ENCODE results near the gene ILKAP.
A peak's percentile ranks its signal among the peaks of the same experiment; 100 is the strongest.

The ILKAP gene

DNA sequence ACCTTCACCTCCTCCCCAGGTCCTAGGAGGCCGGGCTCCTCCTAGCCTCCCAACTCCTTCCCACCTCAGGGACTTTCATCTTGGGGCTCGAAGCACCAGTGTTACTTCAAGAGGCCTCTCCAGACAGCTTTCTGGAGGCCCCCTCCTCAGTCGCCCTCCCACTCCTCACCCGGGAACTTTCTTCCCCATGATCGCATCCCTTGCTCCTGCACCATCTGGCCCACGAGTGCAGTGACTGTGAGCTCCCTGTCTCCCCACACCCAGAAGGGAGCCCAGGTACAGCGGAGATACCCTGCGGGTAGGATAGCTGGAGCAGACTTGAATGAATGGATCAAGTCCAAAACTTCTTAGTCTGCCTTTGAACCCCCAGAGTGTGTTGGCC is 38.6 kb downstream of the ILKAP start:
- no peak for DNase-seq (ENCODE audit: low spot score)

DNA sequence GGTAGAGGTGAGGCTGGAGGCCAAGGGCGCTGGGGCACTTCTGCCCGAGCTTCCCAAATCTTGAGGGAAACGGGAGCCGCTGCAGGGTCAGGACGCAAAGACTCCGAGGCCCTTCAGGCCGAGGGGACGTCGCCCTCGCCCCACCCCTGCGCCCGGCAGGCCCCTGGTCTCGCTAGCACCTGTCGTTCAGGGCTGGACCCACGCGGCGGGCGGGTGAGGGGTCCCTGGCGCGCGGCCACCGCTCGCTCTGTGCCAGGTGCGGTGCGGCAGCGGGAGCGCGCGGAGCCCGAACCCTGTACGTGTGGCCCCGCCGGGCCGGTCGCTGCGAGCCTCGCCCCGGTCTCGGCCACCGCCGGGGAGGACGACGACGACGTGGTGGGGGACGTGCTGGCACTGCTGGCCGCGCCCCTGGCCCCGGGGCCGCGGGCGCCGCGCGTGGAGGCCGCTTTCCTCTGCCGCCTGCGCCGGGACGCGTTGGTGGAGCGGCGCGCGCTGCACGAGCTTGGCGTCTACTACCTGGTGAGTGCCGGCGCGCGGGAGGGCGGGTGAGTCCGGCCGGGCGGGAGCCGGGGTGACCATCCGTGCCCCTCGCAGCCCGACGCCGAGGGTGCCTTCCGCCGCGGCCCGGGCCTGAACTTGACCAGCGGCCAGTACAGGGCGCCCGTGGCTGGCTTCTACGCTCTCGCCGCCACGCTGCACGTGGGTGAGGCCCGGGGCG is 39.9 kb downstream of the ILKAP start:
- DNase-seq (ENCODE audit: low spot score): no peak

DNA sequence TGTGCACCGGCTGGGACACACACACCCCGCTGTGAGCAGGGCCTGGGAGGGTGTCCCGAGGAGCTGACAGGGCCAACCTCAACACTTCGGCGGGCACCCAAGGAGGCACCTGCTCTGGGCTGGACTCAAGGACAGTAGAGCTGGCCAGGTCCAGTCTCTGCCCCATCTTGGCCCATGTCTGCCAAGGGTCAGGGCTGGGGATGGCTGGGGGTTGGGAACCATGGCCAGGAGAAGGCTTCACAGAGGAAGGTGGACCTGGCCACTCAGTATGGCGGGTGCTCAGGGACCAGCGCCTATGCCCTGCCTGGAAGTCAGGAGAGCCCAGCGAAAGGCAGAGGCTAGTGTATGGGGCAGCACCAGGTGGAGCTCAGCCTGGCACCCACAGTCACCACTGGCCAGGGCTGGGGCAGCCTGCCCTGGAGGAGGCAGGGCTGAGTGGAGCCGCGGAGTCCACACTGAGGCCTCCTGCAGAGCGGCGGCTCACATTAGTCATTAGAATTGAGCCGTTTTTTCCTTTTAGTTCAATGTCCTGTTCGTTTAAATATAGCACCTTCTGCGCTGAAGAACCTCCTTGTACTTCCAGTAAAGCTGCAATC is 40.6 kb downstream of the ILKAP start:
- DNase-seq (ENCODE audit: low spot score): no peak

DNA sequence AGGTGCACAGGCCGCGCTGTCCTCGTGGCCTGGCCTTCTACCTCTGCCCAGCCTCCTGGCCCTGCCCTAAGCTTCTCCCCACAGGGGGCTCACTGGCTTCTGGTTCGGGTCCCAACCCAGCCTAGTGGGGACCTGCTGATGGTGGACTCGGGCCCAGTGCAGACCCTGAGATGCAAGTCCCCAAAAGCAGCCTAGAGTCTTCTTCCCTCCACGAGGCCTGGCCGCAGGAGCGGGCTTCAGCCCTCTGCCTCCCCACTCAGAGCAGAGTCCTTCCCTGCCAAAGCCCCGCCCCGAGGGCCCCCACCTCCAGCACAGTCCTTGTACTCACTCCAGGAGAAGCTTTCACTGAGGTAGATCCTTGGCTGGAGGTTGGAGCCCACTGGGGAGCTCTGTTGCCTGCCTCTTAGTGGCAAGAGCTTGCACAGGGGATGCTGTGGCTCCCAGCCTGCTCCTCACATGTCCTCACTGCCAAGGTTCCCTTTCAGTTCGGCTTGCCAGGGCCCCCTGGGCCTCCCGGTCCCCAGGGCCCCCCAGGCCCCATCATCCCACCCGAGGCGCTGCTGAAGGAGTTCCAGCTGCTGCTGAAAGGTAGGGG is 41.1 kb downstream of the ILKAP start:
- no peak for DNase-seq (ENCODE audit: low spot score)

DNA sequence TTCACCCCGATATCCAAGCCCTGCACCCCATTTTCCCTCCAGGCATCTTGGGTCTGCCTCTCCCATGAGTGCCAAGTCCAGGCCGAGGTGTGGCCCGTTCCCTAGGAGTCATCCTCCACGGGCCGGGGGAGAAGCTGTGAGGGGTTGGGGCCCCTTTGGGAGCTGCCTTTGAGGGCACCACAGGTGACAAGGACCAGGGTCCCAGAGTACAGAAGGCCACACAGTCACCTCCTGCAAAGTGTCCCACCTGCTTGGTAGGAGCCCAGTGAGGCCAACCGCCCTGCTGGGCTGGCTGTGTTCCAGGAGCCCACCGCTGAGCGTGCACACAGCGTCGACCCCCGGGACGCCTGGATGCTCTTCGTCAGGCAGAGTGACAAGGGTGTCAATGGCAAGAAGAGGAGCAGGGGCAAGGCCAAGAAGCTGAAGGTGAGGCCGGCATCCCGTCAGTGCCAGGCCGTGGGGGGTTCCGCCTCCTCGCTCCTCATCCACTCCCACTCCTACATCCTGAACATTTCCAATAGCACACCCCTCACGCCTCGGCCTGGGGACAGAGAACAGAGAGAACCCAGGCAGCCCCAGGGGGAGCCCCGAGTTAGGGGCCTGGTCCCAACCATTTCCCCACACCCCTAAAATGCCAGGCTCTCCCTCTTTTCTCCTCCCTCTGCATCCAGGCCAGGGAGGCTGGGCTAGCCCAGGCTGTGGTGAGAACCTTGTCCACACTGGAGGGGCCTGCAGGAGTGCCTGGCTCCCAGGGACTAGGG is 42.0 kb downstream of the ILKAP start:
- DNase-seq (ENCODE audit: low spot score): no peak

GRCh38 chr2:238160206-238161129 is 43.0 kb downstream of the ILKAP start:
- no peak for DNase-seq (ENCODE audit: low spot score)

DNA sequence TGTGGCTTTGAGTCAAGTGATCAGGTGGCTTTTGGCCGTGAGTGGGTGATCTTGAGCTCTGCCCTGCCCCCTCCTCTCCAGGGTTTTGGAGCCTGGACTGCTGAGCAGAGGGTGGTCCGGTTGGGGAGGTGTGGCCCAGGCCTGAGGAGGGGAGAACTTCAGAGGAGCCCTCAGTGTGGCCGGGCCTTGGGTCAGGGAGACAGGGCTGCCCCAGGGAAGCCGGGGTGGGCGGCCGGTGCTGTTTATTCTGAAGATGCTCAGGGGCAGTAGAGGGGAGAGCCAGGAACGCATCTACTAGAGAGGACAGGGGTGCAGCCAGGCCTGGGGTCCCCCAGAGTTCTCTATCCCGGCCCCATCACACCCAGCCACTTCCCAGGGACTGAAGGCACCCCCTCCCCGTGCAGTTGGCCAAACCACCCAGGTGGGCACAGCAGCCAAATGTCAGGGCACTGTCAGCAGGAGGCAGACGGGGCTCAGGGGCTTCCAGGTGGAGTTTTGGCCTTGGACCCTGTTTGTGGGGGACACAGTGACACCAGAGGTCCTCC is 43.8 kb downstream of the ILKAP start:
- no peak for DNase-seq (ENCODE audit: low spot score)

GRCh38 chr2:238159071-238159539 is 44.4 kb downstream of the ILKAP start:
- peak; percentile 28 for DNase-seq (ENCODE audit: low spot score)

GRCh38 chr2:238158509-238159070 is 44.9 kb downstream of the ILKAP start, which contains the start of gene ERFE:
Gene ERFE, plus strand, starts transcription at chr2:238158970. Its CDS starts 38 bp downstream, at chr2:238159008.
- peak; percentile 75 for DNase-seq (ENCODE audit: low spot score)

- DNase-seq (ENCODE audit: low spot score): no peak
Measured at GRCh38 chr2:238158018-238158508, 45.4 kb downstream of the ILKAP start.

DNA sequence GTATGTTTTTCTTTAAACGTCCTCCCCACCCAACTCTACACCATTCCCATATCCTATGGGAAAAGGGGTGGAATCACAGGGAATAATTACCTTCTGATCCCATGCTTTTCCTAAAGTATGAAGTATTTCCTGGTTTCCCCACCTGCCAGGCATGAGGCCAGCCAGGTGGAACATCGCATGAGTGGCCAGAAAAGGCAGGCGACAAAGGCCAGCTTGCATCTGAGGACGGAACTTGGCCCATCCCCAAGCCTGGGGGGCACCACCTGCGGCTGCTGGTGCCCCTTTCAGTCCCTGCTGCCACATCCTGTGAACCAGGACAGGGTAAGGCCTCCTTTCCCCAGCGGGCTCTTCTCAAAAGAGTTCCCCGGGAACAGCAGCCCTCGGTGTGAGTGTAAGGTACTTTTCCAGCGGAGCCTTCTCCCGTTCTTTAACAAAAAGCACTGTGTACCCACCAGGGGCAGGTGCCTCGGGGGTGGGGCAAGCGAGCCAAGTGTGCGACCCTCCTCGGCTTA is 45.9 kb downstream of the ILKAP start:
- DNase-seq (ENCODE audit: low spot score): no peak

GRCh38 chr2:238155761-238156694 is 47.5 kb downstream of the ILKAP start:
- DNase-seq (ENCODE audit: low spot score): no peak

DNA sequence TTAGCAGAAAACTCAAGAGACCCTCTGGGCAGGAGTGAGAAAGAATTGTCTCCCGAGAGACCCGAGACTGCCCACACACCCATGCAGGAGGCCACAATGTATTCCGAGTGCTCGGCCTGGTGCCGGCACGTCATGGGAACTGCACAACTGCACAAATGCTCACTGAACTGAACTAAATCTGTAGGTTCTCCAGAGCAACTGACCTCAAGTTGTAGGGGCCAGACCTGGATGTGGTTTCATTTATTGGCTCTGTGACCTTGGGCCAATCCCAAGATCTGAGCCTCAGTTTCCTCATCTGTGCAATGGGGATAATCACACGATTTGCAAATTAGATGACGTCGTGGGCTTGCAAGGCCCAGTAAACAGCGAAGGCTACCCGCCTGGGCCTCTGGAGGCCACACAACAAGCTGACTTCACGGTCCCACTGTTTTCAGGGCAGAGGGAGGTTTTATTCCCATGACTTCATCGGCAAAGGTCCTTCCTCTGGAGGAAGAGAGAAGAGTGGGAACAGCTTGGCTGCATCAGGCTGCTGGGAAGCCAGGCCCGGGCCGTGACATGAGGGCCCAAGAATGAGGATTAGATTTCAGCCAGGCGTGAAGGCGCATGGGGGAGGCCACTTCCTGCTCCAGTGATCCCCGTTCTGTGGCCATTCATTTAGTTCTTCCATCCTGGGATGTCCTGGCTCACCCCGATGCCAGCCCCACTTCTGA is 48.3 kb downstream of the ILKAP start:
- DNase-seq (ENCODE audit: low spot score): no peak

- DNase-seq (ENCODE audit: low spot score): no peak
Measured at GRCh38 chr2:238154570-238154969, 48.9 kb downstream of the ILKAP start.

GRCh38 chr2:238152771-238153688 is 50.5 kb downstream of the ILKAP start:
- DNase-seq (ENCODE audit: low spot score): no peak

DNA sequence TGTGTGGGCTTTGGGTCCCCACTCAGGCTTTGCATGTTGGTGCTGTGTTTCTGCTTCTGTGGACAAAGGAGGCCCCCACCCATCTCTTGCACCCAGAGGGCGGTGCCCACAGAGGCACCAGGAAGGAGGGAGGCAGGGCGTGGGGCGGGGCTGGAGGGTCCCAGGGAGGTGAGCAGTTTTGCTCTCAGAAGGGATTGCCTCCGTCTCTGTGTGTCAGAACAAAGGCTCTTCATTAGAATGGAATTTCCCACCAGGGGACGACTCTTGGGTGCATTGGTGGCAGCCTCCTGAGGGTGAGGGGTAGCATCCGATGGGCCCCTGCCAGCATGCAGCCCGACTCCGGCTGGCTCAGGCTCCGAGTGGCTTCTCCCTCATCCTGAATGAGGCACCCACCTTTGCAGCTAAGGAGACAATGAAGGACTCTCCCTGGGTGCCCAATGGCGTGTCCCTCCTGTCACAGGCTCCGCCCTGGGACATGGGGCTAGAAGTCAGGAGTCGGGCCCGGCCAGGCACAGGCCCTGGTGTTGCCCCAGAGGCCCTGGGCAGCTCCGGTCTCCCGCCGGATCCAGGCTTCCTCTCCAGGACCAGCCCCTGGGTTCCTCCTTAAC is 51.8 kb downstream of the ILKAP start:
- no peak for DNase-seq (ENCODE audit: low spot score)

GRCh38 chr2:238151205-238151604 is 52.3 kb downstream of the ILKAP start:
- DNase-seq (ENCODE audit: low spot score): no peak
